ENCODE measurements around the gene MRPL22.
"Not testable (repeated sequence)": the region's sequence is repeated elsewhere in the genome, so short reads cannot be mapped to it uniquely, and the experiment has no call there.

Gene MRPL22

GRCh38 chr5:154940772-154941620, at the start of gene MRPL22:
MRPL22 (plus strand) TSS chr5:154941073; CDS start chr5:154941111, 38 bp downstream.
- peak; percentile 98 for DNase-seq

GRCh38 chr5:154892369-154892771, 48.5 kb upstream of the MRPL22 start:
- no peak for DNase-seq

GRCh38 chr5:154893381-154893780, 47.5 kb upstream of the MRPL22 start:
- no peak for DNase-seq

- no peak for DNase-seq
Observed at GRCh38 chr5:154895606-154896561, 45.0 kb upstream of the MRPL22 start.

- no peak for DNase-seq
Observed at GRCh38 chr5:154896562-154897165, 44.2 kb upstream of the MRPL22 start.

GRCh38 chr5:154898210-154898609, 42.7 kb upstream of the MRPL22 start:
- no peak for DNase-seq

GRCh38 chr5:154899151-154899816, 41.6 kb upstream of the MRPL22 start:
- no peak for DNase-seq

GRCh38 chr5:154900066-154900465, 40.8 kb upstream of the MRPL22 start:
- no peak for DNase-seq

GRCh38 chr5:154901276-154901675, 39.6 kb upstream of the MRPL22 start:
- no peak for DNase-seq

GRCh38 chr5:154901913-154902312, 39.0 kb upstream of the MRPL22 start:
- DNase-seq, result no peak

GRCh38 chr5:154905601-154906000, 35.3 kb upstream of the MRPL22 start:
- not testable (repeated sequence) for DNase-seq

GRCh38 chr5:154916874-154917273, 24.0 kb upstream of the MRPL22 start:
- no peak for DNase-seq

GRCh38 chr5:154917757-154918156, 23.1 kb upstream of the MRPL22 start:
- no peak for DNase-seq

- DNase-seq, result no peak
Observed at GRCh38 chr5:154923441-154924430, 17.1 kb upstream of the MRPL22 start.

- no peak for DNase-seq
Observed at GRCh38 chr5:154933537-154933936, 7.3 kb upstream of the MRPL22 start.

GRCh38 chr5:154934881-154935280, 6.0 kb upstream of the MRPL22 start:
- DNase-seq, result no peak

GRCh38 chr5:154937186-154937717, 3.6 kb upstream of the MRPL22 start:
- DNase-seq, result no peak

- DNase-seq, result peak; percentile 94
Observed at GRCh38 chr5:154937718-154938466, 3.0 kb upstream of the MRPL22 start, which contains the start of gene GEMIN5. GEMIN5 (minus strand) TSS chr5:154938211; CDS start chr5:154938133, 78 bp downstream.

- DNase-seq, result not testable (repeated sequence)
Observed at GRCh38 chr5:154939387-154939786, 1.5 kb upstream of the MRPL22 start.

- no peak for DNase-seq
Observed at GRCh38 chr5:154940375-154940771, 500 bp upstream of the MRPL22 start.

Data from activated effector memory CD4-positive, alpha-beta T cell treated with anti-CD3 and anti-CD28 coated beads, Interleukin-2, amount 50 U/mL, for 16 hours (primary cell).